B cell (primary cell): ENCODE data around the gene ABLIM1. TPM values are rescaled to one million over a fixed set of nuclear protein-coding genes. Genes with fewer than 3 reads are reported as not detected.

ENCODE experiments used
- ATAC-seq: fragments of 200-7000 bp; cut with Tn5 transposase; one replicate; pipeline ENCODE4 v1.10.0; 2021; ENCODE audit warnings: low read depth, mild to moderate bottlenecking, moderate number of reproducible peaks, moderate library complexity
- CTCF ChIA-PET: fragments of 350-600 bp; sonication (Branson Sonifier 250); formaldehyde crosslinking; loops from one replicate; lab custom pipeline; 2021; ENCODE audit warnings: antibody characterized with exemption, inconsistent platforms; lab: Charles Lee
- POLR2A ChIA-PET: fragments of 350-600 bp; sonication (Branson Sonifier 250); formaldehyde crosslinking; loops from one replicate; lab custom pipeline; 2021; ENCODE audit warnings: antibody characterized with exemption; lab: Charles Lee
- DNase-seq: peaks from one replicate; pipeline ENCODE4 v3.0.0; 2013
- H2AFZ ChIP-seq: 2 replicates; pipeline ENCODE4 v1.6.1; 2012; ENCODE audit warnings: mild to moderate bottlenecking, low read depth, low read length; ENCODE audit not compliant: insufficient read depth, poor library complexity, severe bottlenecking
- H3K27ac ChIP-seq, 2 donors: 1 replicate in 1 of 2; 2 replicates in 1 of 2; pipeline ENCODE4 v1.5.1; 2012 to 2013; ENCODE audit warnings: low read length in 2 of 2, mild to moderate bottlenecking in 2 of 2, moderate library complexity in 1 of 2
- H3K27me3 ChIP-seq, 4 experiments: fragments of 200-600 bp in 1 of 4; sonication (generic) in 1 of 4; replicated peaks in 1 of 4; 1 replicate in 2 of 4; 2 replicates in 2 of 4; pipeline versions ENCODE4 v1.6.1 to v1.7.0; 2013 to 2016; ENCODE audit warnings: low read length in 3 of 4, mild to moderate bottlenecking in 2 of 4, mixed read lengths in 1 of 4, moderate library complexity in 1 of 4; ENCODE audit not compliant: insufficient read depth in 4 of 4, control insufficient read depth in 3 of 4; ENCODE audit errors: control extremely low read depth in 1 of 4
- H3K36me3 ChIP-seq, 2 experiments: replicated peaks in 1 of 2; 1 replicate in 1 of 2; 2 replicates in 1 of 2; pipeline versions ENCODE4 v1.6.1 to v1.7.1; 2013; ENCODE audit warnings: low read length in 1 of 2; ENCODE audit not compliant: insufficient read depth in 2 of 2, control insufficient read depth in 1 of 2; ENCODE audit errors: control extremely low read depth in 1 of 2, extremely low read depth in 1 of 2
- H3K4me1 ChIP-seq, 2 donors: fragments of 200-600 bp in 1 of 2; sonication (generic) in 1 of 2; 1 replicate in 1 of 2; 2 replicates in 1 of 2; pipeline versions ENCODE4 v1.5.1 to v1.6.1; 2013 to 2017; ENCODE audit warnings: low read length in 2 of 2; ENCODE audit not compliant: control insufficient read depth in 2 of 2, insufficient read depth in 2 of 2
- H3K4me2 ChIP-seq: replicated peaks from 2 replicates; pipeline ENCODE3; 2012; ENCODE audit warnings: mild to moderate bottlenecking, low read depth, low read length; ENCODE audit not compliant: poor library complexity, severe bottlenecking
- H3K4me3 ChIP-seq, 5 experiments: fragments of 200-600 bp in 1 of 5; sonication (generic) in 1 of 5; 1 replicate in 3 of 5; 2 replicates in 2 of 5; pipeline versions ENCODE4 v1.5.1 to v1.7.0; 2011 to 2016; ENCODE audit warnings: low read length in 4 of 5, mild to moderate bottlenecking in 4 of 5, low read depth in 2 of 5, control low read depth in 1 of 5, moderate library complexity in 1 of 5; ENCODE audit not compliant: insufficient read depth in 1 of 5; ENCODE audit errors: control extremely low read depth in 1 of 5, extremely low read depth in 1 of 5
- H3K79me2 ChIP-seq: fragments of 200-600 bp; sonication (generic); one replicate; pipeline ENCODE4 v1.6.0; 2016; ENCODE audit warnings: low read length; ENCODE audit not compliant: control insufficient read depth, insufficient read depth
- H3K9ac ChIP-seq: fragments of 200-600 bp; sonication (generic); 2 replicates; pipeline ENCODE4 v1.6.1; 2017; ENCODE audit warnings: mild to moderate bottlenecking, low read length, moderate library complexity
- H3K9me3 ChIP-seq, 3 donors: one replicate each; pipeline versions ENCODE4 v1.6.1 to v1.7.1; 2013; ENCODE audit warnings: low read length in 2 of 3; ENCODE audit not compliant: control insufficient read depth in 2 of 3, insufficient read depth in 1 of 3; ENCODE audit errors: control extremely low read depth in 1 of 3
- H4K20me1 ChIP-seq: 2 replicates; pipeline ENCODE4 v1.6.0; 2012; ENCODE audit warnings: mild to moderate bottlenecking, low read length; ENCODE audit not compliant: insufficient read depth, control insufficient read depth, poor library complexity, severe bottlenecking
- H3K27ac Mint-ChIP-seq: one replicate; pipeline ENCODE4 v1.8.0; 2021; ENCODE audit warnings: mixed read lengths
- H3K27me3 Mint-ChIP-seq: one replicate; pipeline ENCODE4 v1.8.0; 2021; ENCODE audit warnings: mixed read lengths
- H3K4me1 Mint-ChIP-seq: one replicate; pipeline ENCODE4 v1.8.0; 2021; ENCODE audit warnings: mixed read lengths
- H3K4me3 Mint-ChIP-seq: one replicate; pipeline ENCODE4 v1.8.0; 2021; ENCODE audit warnings: mixed read lengths
- H3K9me3 Mint-ChIP-seq: one replicate; pipeline ENCODE4 v1.8.0; 2022; ENCODE audit warnings: mixed read lengths; ENCODE audit not compliant: insufficient read depth
- EZH2 ChIP-seq: IDR thresholded peaks from 2 replicates; pipeline ENCODE4 v1.6.1; 2012; ENCODE audit warnings: borderline replicate concordance, low read depth, mild to moderate bottlenecking, moderate library complexity, low read length; ENCODE audit not compliant: insufficient read depth, poor library complexity, severe bottlenecking
- WGBS: methylation state at CpG from one replicate; pipeline ENCODE4 v1.1.5; 2013; ENCODE audit warnings: missing lambda C conversion rate; ENCODE audit not compliant: insufficient coverage; 5-methylcytosine and 5-hydroxymethylcytosine counted together
- intact Hi-C: fragments of 100-400 bp; cut with micrococcal nuclease; formaldehyde crosslinking; loops from one replicate; pipeline ENCODE4 v1.10.0; 2022
- polyA plus RNA-seq: library from polyadenylated mRNA; depleted of rRNA; stranded (reverse); fragments of >200 nt; gene quantifications from 2 replicates; pipeline ENCODE4 v1.2.3, GENCODE V29; 2012
- total RNA-seq, 2 donors: library from RNA; stranded (reverse); fragments of 120-200 nt in 1 of 2; gene quantifications; 1 replicate in 1 of 2; 2 replicates in 1 of 2; pipeline versions ENCODE4 v1.2.3 to v1.2.4, GENCODE V29; 2013 to 2022
- TF ChIP-seq, protein P1 (sequence below): fragments of 200-600 bp; IDR thresholded peaks from one replicate; pipeline ENCODE4 v1.8.0; 2022; ENCODE audit warnings: antibody characterized with exemption, mild to moderate bottlenecking

ABLIM1 gene
- total and polyA plus RNA-seq, 2 donors (not counting 1 experiment from before 2014, with no cell fraction given): 55.6 to 148 TPM

DNA sequence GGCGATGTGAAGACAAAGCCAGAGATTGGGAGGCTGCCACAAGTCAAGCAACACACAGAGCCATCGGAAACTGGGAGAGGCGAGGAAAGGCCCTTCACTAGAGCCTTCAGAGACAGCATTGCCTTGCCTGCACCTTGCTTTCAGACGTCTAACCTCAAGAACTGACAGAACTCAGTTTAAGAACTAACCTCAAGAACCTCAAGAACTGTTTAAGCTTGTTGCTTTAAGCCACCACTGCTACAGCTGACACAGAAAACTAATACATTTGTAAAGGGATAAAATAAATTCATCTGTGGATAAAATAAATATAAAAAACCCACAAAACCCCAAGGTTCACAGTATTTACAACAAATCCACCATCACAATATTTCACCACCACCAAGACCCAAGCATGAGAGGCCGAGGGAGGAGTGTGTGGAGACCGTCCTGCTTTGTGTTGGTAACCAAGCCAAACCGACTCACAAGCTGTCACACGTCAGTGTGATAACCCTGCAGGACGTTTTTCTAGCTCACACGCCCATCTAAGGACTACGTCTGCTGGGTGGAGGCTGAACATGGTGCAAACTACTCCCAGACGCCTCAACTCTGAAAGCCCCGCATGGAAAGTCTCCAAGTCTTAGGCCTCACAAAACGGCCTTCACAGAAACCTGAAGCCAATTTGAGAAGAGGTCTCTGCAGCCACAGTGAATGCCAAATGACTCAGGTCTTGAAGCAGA, 116.8 kb downstream of the ABLIM1 start:
- peaks cover 69% of the 10 kb centered on the region for H3K4me1 Mint-ChIP-seq
- TF ChIP-seq, protein P1, sequence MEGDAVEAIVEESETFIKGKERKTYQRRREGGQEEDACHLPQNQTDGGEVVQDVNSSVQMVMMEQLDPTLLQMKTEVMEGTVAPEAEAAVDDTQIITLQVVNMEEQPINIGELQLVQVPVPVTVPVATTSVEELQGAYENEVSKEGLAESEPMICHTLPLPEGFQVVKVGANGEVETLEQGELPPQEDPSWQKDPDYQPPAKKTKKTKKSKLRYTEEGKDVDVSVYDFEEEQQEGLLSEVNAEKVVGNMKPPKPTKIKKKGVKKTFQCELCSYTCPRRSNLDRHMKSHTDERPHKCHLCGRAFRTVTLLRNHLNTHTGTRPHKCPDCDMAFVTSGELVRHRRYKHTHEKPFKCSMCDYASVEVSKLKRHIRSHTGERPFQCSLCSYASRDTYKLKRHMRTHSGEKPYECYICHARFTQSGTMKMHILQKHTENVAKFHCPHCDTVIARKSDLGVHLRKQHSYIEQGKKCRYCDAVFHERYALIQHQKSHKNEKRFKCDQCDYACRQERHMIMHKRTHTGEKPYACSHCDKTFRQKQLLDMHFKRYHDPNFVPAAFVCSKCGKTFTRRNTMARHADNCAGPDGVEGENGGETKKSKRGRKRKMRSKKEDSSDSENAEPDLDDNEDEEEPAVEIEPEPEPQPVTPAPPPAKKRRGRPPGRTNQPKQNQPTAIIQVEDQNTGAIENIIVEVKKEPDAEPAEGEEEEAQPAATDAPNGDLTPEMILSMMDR: no peak
- TF ChIP-seq EZH2: no peak
- no peak overlapping the region for H3K27ac ChIP-seq
- H3K4me2 ChIP-seq: no peak overlapping the region
- no peaks in the 10 kb centered on the region for H3K27me3 Mint-ChIP-seq
- WGBS: 70% methylated on average over 12 of the region's 14 CpGs
- H4K20me1 ChIP-seq: no peaks in the 10 kb centered on the region
- peaks cover 11% of the 10 kb centered on the region for H3K79me2 ChIP-seq
- intact Hi-C loops: no loop called here
- ATAC-seq (no peak), DNase-seq (no peak)
- H3K27ac Mint-ChIP-seq: no peak overlapping the region
- H3K9ac ChIP-seq: no peak overlapping the region
- no peaks in the 10 kb centered on the region for H3K36me3 ChIP-seq
- H3K9me3 Mint-ChIP-seq: no peaks in the 10 kb centered on the region
- H3K4me3 ChIP-seq: no peak overlapping the region
- no peak overlapping the region for H3K4me3 Mint-ChIP-seq
- peaks cover 50 to 75% of the 10 kb centered on the region in 2 donors for H3K4me1 ChIP-seq
- H3K9me3 ChIP-seq: peaks cover 0 to 6% (median 1%) of the 10 kb centered on the region in 3 donors
- CTCF ChIA-PET: interaction anchor here (1.2 to 15.1 kb wide), 4 partner anchors 13 to 71 kb away, joined by 3 to 212 read pairs (median 110); no protein-coding TSS in a partner anchor
- no peaks in the 10 kb centered on the region for H3K27me3 ChIP-seq
- H2AFZ ChIP-seq: no peak overlapping the region
- POLR2A ChIA-PET: no interaction called here

DNA sequence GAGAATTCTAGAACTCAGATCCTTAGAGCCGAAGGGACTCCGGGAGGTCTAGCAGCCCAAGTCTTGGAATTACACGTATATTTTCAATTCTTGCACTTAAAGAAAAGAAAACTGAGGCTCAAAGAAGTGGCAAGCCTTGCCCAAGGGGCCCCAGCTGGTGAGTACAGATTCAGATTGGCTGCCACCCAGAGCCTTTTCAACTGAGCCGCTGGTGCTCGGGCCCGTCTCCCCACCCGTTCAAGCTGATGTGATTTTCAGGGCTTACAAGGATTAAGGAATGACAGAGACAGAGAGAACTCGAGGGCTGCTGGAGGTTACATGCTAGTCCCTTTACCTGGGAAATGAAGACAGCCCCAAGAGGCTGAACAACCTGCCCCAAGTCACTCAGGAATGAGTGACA, 117.8 kb downstream of the ABLIM1 start:
- H3K4me3 Mint-ChIP-seq: no peak overlapping the region
- DNase-seq: no peak
- TF ChIP-seq, protein P1: no peak
- TF ChIP-seq EZH2: no peak
- no peak overlapping the region for H3K4me3 ChIP-seq
- no peak overlapping the region for H3K27ac ChIP-seq
- H3K27me3 Mint-ChIP-seq: no peaks in the 10 kb centered on the region
- no peak for ATAC-seq
- H3K9me3 Mint-ChIP-seq: no peaks in the 10 kb centered on the region
- intact Hi-C loops: no loop called here
- 100% methylated on average over 4 of the region's 8 CpGs for WGBS
- peaks cover 62% of the 10 kb centered on the region for H3K4me1 Mint-ChIP-seq
- H3K4me2 ChIP-seq: no peak overlapping the region
- peaks cover 0 to 7% (median 1%) of the 10 kb centered on the region in 3 donors for H3K9me3 ChIP-seq
- no peak overlapping the region for H3K9ac ChIP-seq
- H3K4me1 ChIP-seq: peaks cover 43 to 65% of the 10 kb centered on the region in 2 donors
- no peak overlapping the region for H3K27ac Mint-ChIP-seq
- ChIA-PET POLR2A (no interaction called here), CTCF (interaction anchor here (1.0 to 1.8 kb wide), 3 partner anchors 10 to 69 kb away, joined by 3 to 17 read pairs (median 8); no protein-coding TSS in a partner anchor)
- H3K27me3 ChIP-seq: no peaks in the 10 kb centered on the region
- no peaks in the 10 kb centered on the region for H3K36me3 ChIP-seq
- H4K20me1 ChIP-seq: no peaks in the 10 kb centered on the region
- H2AFZ ChIP-seq: no peak overlapping the region
- peaks cover 6% of the 10 kb centered on the region for H3K79me2 ChIP-seq
